Epithelial cell of esophagus (primary cell): ENCODE data around the gene THOP1.

ENCODE experiments used
- DNase-seq: peaks from one replicate; pipeline ENCODE4 v3.0.0; 2010; ENCODE audit warnings: low read depth
- H3K4me3 ChIP-seq: 2 replicates; pipeline ENCODE4 v1.5.1; 2011; ENCODE audit warnings: mild to moderate bottlenecking, low read length, control low read depth
- CTCF ChIP-seq: IDR thresholded peaks from 2 replicates; pipeline ENCODE4 v1.5.1; 2011; ENCODE audit warnings: low read depth, mild to moderate bottlenecking, low read length, control low read depth, inconsistent platforms; ENCODE audit not compliant: insufficient read depth; ENCODE audit errors: missing control alignments

THOP1 gene

GRCh38 chr19:2775556-2776430 is 9.5 kb upstream of the THOP1 start:
- no peak for TF ChIP-seq CTCF
- no peak for DNase-seq
- no peak overlapping the region for H3K4me3 ChIP-seq

DNA sequence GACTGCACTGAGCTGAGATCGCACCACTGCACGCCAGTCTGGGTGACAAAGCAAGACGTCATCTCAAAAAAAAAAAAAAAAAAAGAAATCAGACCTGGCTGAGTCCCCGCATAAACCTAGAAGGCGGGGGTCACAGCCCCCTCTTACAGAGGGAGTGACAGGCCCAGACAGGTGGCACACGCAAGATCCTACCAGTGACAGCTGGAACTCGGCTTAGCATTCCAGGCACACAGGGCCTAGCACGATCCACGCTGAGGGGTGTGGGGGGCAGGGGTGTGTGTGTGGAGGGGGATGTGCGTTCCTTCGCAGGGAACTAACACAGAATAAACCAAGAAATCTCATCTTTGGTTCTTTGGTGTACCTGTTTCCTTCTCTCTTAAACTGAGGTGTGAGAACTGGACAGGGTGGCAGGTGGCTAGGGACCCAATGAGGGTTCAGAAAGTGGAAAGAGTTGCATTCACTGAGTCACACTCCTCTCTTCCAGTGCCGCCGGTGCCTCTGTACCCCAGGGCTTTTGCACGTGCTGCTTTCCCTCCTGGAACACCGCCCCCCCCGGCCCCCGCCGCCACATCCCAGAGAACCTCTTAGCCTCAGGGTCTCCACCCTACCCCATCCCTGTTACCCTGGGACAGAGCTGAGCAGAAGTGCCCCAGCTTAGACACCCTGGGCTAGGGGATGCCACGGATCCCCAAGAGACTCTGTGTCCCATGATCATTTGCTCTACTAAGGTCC is 7.2 kb upstream of the THOP1 start:
- no peak overlapping the region for H3K4me3 ChIP-seq
- no peak for DNase-seq
- no peak for TF ChIP-seq CTCF

GRCh38 chr19:2779121-2779740 is 6.1 kb upstream of the THOP1 start:
- no peak for TF ChIP-seq CTCF
- no peak overlapping the region for H3K4me3 ChIP-seq
- DNase-seq: no peak

- TF ChIP-seq CTCF: no peak
- H3K4me3 ChIP-seq: no peak overlapping the region
Measured at GRCh38 chr19:2780284-2780683, 5.0 kb upstream of the THOP1 start.

DNA sequence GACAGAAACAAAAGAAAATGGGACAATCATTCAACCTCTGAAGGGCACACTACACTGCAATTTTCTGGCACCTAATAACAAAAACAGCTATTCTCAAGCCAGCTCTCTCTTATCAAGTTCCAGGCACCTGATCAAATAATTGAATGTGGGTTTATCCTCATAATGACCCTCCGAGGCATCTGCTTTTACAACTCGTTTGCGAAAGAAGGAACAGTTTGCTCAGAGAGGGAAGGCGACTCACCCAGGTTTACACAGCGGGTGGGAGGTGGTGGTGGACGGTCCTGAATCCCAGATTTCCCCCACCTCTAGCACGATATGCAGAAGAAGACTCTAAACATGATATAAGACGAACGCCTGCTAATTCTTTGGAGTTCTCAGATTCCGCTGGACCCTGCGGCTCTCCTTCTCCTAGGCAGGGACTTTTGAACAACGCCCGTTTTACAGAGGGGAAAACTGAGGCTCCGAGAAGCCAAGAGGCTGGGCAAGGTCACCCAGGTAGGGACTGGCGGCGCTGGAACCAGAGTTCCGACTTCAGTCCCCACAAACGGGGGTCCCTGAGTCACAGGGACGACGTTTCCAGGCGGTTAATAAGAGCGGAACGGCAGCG is 2.9 kb upstream of the THOP1 start:
- peak overlapping the region; percentile 90 for H3K4me3 ChIP-seq
- no peak for TF ChIP-seq CTCF
- DNase-seq: no peak

More at GRCh38 chr19:2780284-2780683, 5.0 kb upstream of the THOP1 start:
- no peak for DNase-seq

GRCh38 chr19:2782936-2783780 is 2.1 kb upstream of the THOP1 start, which contains the start of gene SGTA:
SGTA (minus strand) TSS chr19:2783273; CDS start chr19:2769068, 14,205 bp downstream.
- TF ChIP-seq CTCF: peak; percentile 26
- peak; percentile 99 for DNase-seq
- peak within 1 kb of the TSS; percentile 90 for H3K4me3 ChIP-seq
